ENCODE data around the gene ST6GAL1. TPM values are rescaled to one million over a fixed set of nuclear protein-coding genes. Genes with fewer than 3 reads are reported as not detected.

The ST6GAL1 gene
- polyA plus RNA-seq, 1 of the 3 experiments (the other 2 are of a cell fraction) = 3.9 TPM

GRCh38 chr3:186923241-186923640 lies 7.1 kb upstream of the ST6GAL1 start (continued):
- TF ChIP-seq FOSL2 (IDR thresholded peaks at IDR 0.05; ENCODE audit: borderline replicate concordance, low read depth) (no peak), JUND (IDR thresholded peaks at IDR 0.05) (no peak), MAX (IDR thresholded peaks at IDR 0.05; ENCODE audit: low read depth) (no peak), FOXM1 (IDR thresholded peaks at IDR 0.05; ENCODE audit: low read depth) (no peak), CHD2 (IDR thresholded peaks at IDR 0.05; ENCODE audit: low read length, partially characterized antibody) (no peak)

DNA sequence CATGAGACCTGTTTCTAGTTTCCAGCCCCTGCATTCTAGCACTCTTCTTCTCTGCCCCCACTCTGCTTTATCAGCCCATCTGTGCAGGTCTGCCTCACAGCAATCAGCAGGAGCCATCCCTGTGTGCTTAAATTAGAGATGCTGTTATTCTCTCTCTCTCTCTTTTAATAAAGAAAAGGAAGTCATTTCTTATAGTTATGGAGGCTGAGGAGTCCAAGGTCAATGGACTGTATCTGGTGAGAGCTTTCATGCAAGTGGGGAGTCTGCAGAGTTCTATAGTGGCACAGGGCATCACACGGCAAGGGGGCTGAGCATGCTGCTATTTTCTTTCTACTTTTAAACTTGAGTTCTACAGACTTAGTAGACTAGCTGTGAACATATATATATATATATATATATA lies 4.5 kb upstream of the ST6GAL1 start:
- Histone ChIP-seq H3K9me2 (no peaks in the 10 kb centered on the region), H3K4me3 (ENCODE audit: low read depth in 2 of 2, low read length in 1 of 2) (no peak overlapping the region), H3F3A (replicated peaks; ENCODE audit: insufficient read depth) (no peaks in the 10 kb centered on the region), H3K4me1 (ENCODE audit: control insufficient read depth in 1 of 2, insufficient read depth in 2 of 2, low read depth in 1 of 2, low read length in 1 of 2) (peaks cover 0 to 15% of the 10 kb centered on the region in 2 experiments; a peak in 1 of 4 replicates), H3K9ac (no peak overlapping the region), H3K79me2 (ENCODE audit: insufficient read depth) (no peaks in the 10 kb centered on the region), H3K4me2 (no peak overlapping the region), H2AFZ (ENCODE audit: low read depth) (no peak overlapping the region), H3K9me3 (no peaks in the 10 kb centered on the region), H3K27me3 (ENCODE audit: insufficient read depth) (no peaks in the 10 kb centered on the region), H4K20me1 (ENCODE audit: insufficient read depth) (no peaks in the 10 kb centered on the region), H3K27ac (ENCODE audit: low read depth in 2 of 2, low read length in 1 of 2) (no peak overlapping the region), H3K36me3 (replicated peaks in 1 of 2; ENCODE audit: control insufficient read depth in 1 of 2, insufficient read depth in 2 of 2, low read length in 1 of 2) (no peaks in the 10 kb centered on the region)
- no peak for TF ChIP-seq TEAD4 (IDR thresholded peaks at IDR 0.05; ENCODE audit: borderline replicate concordance, insufficient read depth)
- TF ChIP-seq EP300 (IDR thresholded peaks at IDR 0.05; ENCODE audit: borderline replicate concordance in 1 of 2, low read depth in 1 of 2, low read length in 1 of 2) = no peak
- TF ChIP-seq, protein P1, sequence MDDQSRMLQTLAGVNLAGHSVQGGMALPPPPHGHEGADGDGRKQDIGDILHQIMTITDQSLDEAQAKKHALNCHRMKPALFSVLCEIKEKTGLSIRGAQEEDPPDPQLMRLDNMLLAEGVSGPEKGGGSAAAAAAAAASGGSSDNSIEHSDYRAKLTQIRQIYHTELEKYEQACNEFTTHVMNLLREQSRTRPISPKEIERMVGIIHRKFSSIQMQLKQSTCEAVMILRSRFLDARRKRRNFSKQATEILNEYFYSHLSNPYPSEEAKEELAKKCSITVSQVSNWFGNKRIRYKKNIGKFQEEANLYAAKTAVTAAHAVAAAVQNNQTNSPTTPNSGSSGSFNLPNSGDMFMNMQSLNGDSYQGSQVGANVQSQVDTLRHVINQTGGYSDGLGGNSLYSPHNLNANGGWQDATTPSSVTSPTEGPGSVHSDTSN (IDR thresholded peaks at IDR 0.05) = no peak
- no peak for TF ChIP-seq CHD2 (IDR thresholded peaks at IDR 0.05; ENCODE audit: low read length, partially characterized antibody)
- TF ChIP-seq CTCF (IDR thresholded peaks at IDR 0.05) = no peak
- TF ChIP-seq NFIC (IDR thresholded peaks at IDR 0.05; ENCODE audit: borderline replicate concordance) = no peak
- no peak for TF ChIP-seq GABPA (IDR thresholded peaks at IDR 0.05; ENCODE audit: low read depth)
- no peak for TF ChIP-seq REST (IDR thresholded peaks at IDR 0.05; ENCODE audit: low read depth, low read length)
- ChIA-PET POLR2A (no interaction called here), CTCF (no interaction called here)
- no peak for DNase-seq
- 81% methylated on average over 1 of the region's 1 CpG for WGBS (ENCODE audit: low lambda C conversion rate)

Data from SK-N-SH (cell line).